Neural cell (in vitro differentiated cells): Measurements from ENCODE around the gene PXMP2. TPM values are rescaled to one million over a fixed set of nuclear protein-coding genes. Genes with fewer than 3 reads are reported as not detected.

Experiments used
- H2AFZ ChIP-seq: fragments of 200-600, 300-800 bp; sonication (generic), shearing (Covaris generic); 2 replicates; pipeline ENCODE4 v1.6.0; 2014; ENCODE audit warnings: low read depth, mild to moderate bottlenecking, antibody characterized with exemption, low read length, moderate library complexity
- H3F3A ChIP-seq: fragments of 200-600 bp; shearing (Covaris generic); 2 replicates; pipeline ENCODE4 v1.6.1; 2016; ENCODE audit warnings: mild to moderate bottlenecking, moderate library complexity, mixed read lengths, antibody characterized with exemption, low read length; ENCODE audit not compliant: insufficient read depth, poor library complexity, severe bottlenecking
- H3K27ac ChIP-seq: fragments of 200-600, 300-800 bp; sonication (generic), shearing (Covaris generic); 2 replicates; pipeline ENCODE4 v1.5.1; 2014; ENCODE audit warnings: mild to moderate bottlenecking, low read length, moderate library complexity
- H3K27me3 ChIP-seq: fragments of 300-800, 200-600 bp; sonication (generic), shearing (Covaris generic); 2 replicates; pipeline ENCODE4 v1.6.0; 2014; ENCODE audit warnings: mild to moderate bottlenecking, low read depth, low read length, moderate library complexity; ENCODE audit not compliant: insufficient read depth
- H3K36me3 ChIP-seq: fragments of 300-800, 200-600 bp; sonication (generic), shearing (Covaris generic); 2 replicates; pipeline ENCODE4 v1.5.1; 2014; ENCODE audit warnings: mild to moderate bottlenecking, antibody characterized with exemption, low read length, moderate library complexity; ENCODE audit not compliant: insufficient read depth
- H3K4me2 ChIP-seq: fragments of 300-800, 200-600 bp; sonication (generic), shearing (Covaris generic); 2 replicates; pipeline ENCODE4 v1.6.0; 2014; ENCODE audit warnings: mild to moderate bottlenecking, low read length
- H3K4me3 ChIP-seq: fragments of 300-800, 200-600 bp; sonication (generic), shearing (Covaris generic); 2 replicates; pipeline ENCODE4 v1.5.1; 2014; ENCODE audit warnings: mild to moderate bottlenecking, low read length, moderate library complexity
- H3K79me2 ChIP-seq: fragments of 200-600 bp; shearing (Covaris generic); replicated peaks from 2 replicates; pipeline ENCODE4 v1.6.0; 2014; ENCODE audit warnings: mild to moderate bottlenecking, low read length, moderate library complexity; ENCODE audit not compliant: insufficient read depth
- H3K9ac ChIP-seq: fragments of 300-800, 200-600 bp; sonication (generic), shearing (Covaris generic); 2 replicates; pipeline ENCODE4 v1.6.1; 2016; ENCODE audit warnings: mild to moderate bottlenecking, low read length, mixed read lengths
- H3K9me2 ChIP-seq: fragments of 200-600 bp; shearing (Covaris generic); 2 replicates; pipeline ENCODE4 v1.6.1; 2016; ENCODE audit warnings: mild to moderate bottlenecking, low read length, mixed read lengths; ENCODE audit not compliant: insufficient read depth
- H3K9me3 ChIP-seq: fragments of 200-600, 300-800 bp; sonication (generic), shearing (Covaris generic); 2 replicates; pipeline ENCODE4 v1.6.1; 2016; ENCODE audit warnings: mild to moderate bottlenecking, mixed run types, low read length, moderate library complexity, mixed read lengths
- H4K20me1 ChIP-seq: fragments of 200-600 bp; shearing (Covaris generic); 2 replicates; pipeline ENCODE4 v1.6.1; 2016; ENCODE audit warnings: mild to moderate bottlenecking, mixed run types; ENCODE audit not compliant: insufficient read depth
- EP300 ChIP-seq: fragments of 450-650 bp; conservative IDR thresholded peaks from 2 replicates; pipeline ENCODE4 v1.6.1; 2014; ENCODE audit warnings: antibody characterized with exemption, mild to moderate bottlenecking, moderate library complexity; ENCODE audit not compliant: poor library complexity, severe bottlenecking
- EZH2 ChIP-seq: fragments of 200-600, 300-800 bp; shearing (Covaris generic), sonication (generic); IDR thresholded peaks from 2 replicates; pipeline ENCODE4 v1.6.1; 2014; ENCODE audit warnings: antibody characterized with exemption, low read length, borderline replicate concordance, mild to moderate bottlenecking; ENCODE audit not compliant: insufficient read depth, poor library complexity, severe bottlenecking
- MXI1 ChIP-seq: fragments of 450-650 bp; conservative IDR thresholded peaks from 2 replicates; pipeline ENCODE4 v1.6.1; 2014; ENCODE audit warnings: antibody characterized with exemption, mild to moderate bottlenecking; ENCODE audit not compliant: poor library complexity, severe bottlenecking
- POLR2AphosphoS5 ChIP-seq: IDR thresholded peaks from 2 replicates; pipeline ENCODE4 v1.6.1; 2012
- RAD21 ChIP-seq: fragments of 450-650 bp; conservative IDR thresholded peaks from 2 replicates; pipeline ENCODE4 v1.6.1; 2014; ENCODE audit warnings: antibody characterized with exemption, mild to moderate bottlenecking, moderate library complexity
- SMC3 ChIP-seq: fragments of 450-650 bp; conservative IDR thresholded peaks from 2 replicates; pipeline ENCODE4 v1.6.1; 2014; ENCODE audit warnings: antibody characterized with exemption, mild to moderate bottlenecking, moderate library complexity; ENCODE audit not compliant: poor library complexity
- TAF1 ChIP-seq: IDR thresholded peaks from 2 replicates; pipeline ENCODE4 v1.6.1; 2012; ENCODE audit warnings: low read depth
- polyA plus RNA-seq: library from polyadenylated mRNA; depleted of rRNA; stranded (reverse); fragments of >200 nt; gene quantifications from 2 replicates; pipeline ENCODE4 v1.2.3, GENCODE V29; 2014
- TF ChIP-seq, protein P1 (sequence below): fragments of 450-650 bp; IDR thresholded peaks from 2 replicates; pipeline ENCODE4 v1.5.1; 2014; ENCODE audit warnings: antibody characterized with exemption, mild to moderate bottlenecking, moderate library complexity; ENCODE audit not compliant: poor library complexity, severe bottlenecking
- TF ChIP-seq, protein P2 (sequence below): IDR thresholded peaks from 2 replicates; pipeline ENCODE4 v1.6.1; 2012; ENCODE audit warnings: borderline replicate concordance

PXMP2 gene
- polyA plus RNA-seq, 1 donor from 2014 or later: 95.8 TPM

DNA sequence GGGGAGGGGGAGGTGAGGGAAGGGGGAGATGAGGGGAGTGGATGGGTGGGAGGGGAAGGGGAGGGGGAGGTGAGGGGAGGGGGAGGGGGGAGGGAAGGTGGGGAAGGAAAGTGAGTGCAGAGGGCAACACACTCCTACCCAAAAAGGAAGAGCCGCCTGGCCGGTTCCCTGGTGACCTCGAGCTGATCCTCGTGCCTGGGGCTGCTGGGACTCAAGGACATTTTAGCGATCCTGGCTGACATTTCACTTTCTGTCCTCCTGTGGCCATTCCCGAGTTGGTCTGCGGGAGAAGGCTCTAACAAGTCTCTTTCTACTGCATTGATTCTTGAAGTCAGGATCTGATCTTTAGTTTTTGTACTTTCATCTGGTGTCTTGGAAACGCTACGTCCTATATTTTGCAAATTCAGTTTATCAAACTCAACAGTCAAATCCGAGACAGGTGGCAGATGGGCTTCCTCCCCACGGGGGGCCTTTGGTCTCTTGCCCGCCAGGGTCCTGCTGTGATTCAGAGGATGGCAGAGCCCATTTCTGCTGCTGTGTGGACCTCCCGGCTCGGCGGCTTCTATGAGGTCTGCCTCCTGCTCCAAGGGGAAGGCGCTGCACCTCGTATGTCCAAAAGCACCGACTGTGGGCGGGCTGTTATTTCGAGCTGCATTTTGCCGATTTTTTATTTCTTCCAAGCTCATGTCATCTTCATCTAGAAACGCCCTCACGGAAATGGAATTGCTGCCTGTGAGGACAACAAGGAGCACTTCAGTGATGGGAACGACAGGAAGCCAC, 42.3 kb downstream of the PXMP2 start:
- Histone ChIP-seq H3K36me3 (no peaks in the 10 kb centered on the region), H4K20me1 (no peaks in the 10 kb centered on the region)
- no peak for TF ChIP-seq RAD21
- no peak for TF ChIP-seq EP300
- TF ChIP-seq EZH2: no peak

DNA sequence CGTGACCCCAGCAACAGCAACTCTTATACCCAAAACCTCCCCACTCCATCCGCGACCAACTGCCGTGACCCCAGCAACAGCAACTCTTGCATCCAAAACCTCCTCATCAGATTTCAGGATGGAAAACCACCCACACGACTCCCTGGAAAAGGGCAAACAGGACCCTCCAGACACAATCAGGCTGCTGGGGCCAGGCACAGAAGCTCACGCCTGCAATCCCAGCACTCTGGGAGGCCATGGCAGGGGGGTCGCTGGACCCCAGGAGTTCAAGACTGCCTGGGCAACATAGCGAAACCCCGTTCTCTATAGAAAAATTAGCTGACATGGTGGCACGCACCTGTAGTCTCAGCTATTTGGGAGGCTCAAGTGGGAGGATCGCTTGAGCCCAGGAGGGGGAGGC, 43.0 kb downstream of the PXMP2 start:
- H3K27me3 ChIP-seq: no peaks in the 10 kb centered on the region
- no peaks in the 10 kb centered on the region for H3K9me3 ChIP-seq
- H2AFZ ChIP-seq: no peak overlapping the region
- no peak overlapping the region for H3K4me3 ChIP-seq
- TF ChIP-seq SMC3: no peak
- no peak for TF ChIP-seq RAD21
- TF ChIP-seq, protein P1, sequence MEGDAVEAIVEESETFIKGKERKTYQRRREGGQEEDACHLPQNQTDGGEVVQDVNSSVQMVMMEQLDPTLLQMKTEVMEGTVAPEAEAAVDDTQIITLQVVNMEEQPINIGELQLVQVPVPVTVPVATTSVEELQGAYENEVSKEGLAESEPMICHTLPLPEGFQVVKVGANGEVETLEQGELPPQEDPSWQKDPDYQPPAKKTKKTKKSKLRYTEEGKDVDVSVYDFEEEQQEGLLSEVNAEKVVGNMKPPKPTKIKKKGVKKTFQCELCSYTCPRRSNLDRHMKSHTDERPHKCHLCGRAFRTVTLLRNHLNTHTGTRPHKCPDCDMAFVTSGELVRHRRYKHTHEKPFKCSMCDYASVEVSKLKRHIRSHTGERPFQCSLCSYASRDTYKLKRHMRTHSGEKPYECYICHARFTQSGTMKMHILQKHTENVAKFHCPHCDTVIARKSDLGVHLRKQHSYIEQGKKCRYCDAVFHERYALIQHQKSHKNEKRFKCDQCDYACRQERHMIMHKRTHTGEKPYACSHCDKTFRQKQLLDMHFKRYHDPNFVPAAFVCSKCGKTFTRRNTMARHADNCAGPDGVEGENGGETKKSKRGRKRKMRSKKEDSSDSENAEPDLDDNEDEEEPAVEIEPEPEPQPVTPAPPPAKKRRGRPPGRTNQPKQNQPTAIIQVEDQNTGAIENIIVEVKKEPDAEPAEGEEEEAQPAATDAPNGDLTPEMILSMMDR: no peak
- TF ChIP-seq EP300: no peak
- no peak for TF ChIP-seq TAF1
- no peak for TF ChIP-seq EZH2
- TF ChIP-seq MXI1: no peak
- no peak for TF ChIP-seq POLR2AphosphoS5
- TF ChIP-seq, protein P2, sequence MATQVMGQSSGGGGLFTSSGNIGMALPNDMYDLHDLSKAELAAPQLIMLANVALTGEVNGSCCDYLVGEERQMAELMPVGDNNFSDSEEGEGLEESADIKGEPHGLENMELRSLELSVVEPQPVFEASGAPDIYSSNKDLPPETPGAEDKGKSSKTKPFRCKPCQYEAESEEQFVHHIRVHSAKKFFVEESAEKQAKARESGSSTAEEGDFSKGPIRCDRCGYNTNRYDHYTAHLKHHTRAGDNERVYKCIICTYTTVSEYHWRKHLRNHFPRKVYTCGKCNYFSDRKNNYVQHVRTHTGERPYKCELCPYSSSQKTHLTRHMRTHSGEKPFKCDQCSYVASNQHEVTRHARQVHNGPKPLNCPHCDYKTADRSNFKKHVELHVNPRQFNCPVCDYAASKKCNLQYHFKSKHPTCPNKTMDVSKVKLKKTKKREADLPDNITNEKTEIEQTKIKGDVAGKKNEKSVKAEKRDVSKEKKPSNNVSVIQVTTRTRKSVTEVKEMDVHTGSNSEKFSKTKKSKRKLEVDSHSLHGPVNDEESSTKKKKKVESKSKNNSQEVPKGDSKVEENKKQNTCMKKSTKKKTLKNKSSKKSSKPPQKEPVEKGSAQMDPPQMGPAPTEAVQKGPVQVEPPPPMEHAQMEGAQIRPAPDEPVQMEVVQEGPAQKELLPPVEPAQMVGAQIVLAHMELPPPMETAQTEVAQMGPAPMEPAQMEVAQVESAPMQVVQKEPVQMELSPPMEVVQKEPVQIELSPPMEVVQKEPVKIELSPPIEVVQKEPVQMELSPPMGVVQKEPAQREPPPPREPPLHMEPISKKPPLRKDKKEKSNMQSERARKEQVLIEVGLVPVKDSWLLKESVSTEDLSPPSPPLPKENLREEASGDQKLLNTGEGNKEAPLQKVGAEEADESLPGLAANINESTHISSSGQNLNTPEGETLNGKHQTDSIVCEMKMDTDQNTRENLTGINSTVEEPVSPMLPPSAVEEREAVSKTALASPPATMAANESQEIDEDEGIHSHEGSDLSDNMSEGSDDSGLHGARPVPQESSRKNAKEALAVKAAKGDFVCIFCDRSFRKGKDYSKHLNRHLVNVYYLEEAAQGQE: no peak
- H3F3A ChIP-seq: no peaks in the 10 kb centered on the region
- H3K79me2 ChIP-seq: no peaks in the 10 kb centered on the region
- no peak overlapping the region for H3K9ac ChIP-seq
- H3K9me2 ChIP-seq: no peaks in the 10 kb centered on the region
- H3K27ac ChIP-seq: no peak overlapping the region
- no peaks in the 10 kb centered on the region for H3K36me3 ChIP-seq
- H3K4me2 ChIP-seq: no peak overlapping the region
- H4K20me1 ChIP-seq: no peaks in the 10 kb centered on the region

More for the DNA sequence above, 42.3 kb downstream of the PXMP2 start:
- no peaks in the 10 kb centered on the region for H3K79me2 ChIP-seq
- H3K27me3 ChIP-seq: no peaks in the 10 kb centered on the region
- H3K9me3 ChIP-seq: no peaks in the 10 kb centered on the region
- H3K4me2 ChIP-seq: no peak overlapping the region
- no peak overlapping the region for H3K27ac ChIP-seq
- no peaks in the 10 kb centered on the region for H3K9me2 ChIP-seq
- no peak overlapping the region for H2AFZ ChIP-seq
- no peak overlapping the region for H3K9ac ChIP-seq
- H3K4me3 ChIP-seq: no peak overlapping the region
- no peaks in the 10 kb centered on the region for H3F3A ChIP-seq

DNA sequence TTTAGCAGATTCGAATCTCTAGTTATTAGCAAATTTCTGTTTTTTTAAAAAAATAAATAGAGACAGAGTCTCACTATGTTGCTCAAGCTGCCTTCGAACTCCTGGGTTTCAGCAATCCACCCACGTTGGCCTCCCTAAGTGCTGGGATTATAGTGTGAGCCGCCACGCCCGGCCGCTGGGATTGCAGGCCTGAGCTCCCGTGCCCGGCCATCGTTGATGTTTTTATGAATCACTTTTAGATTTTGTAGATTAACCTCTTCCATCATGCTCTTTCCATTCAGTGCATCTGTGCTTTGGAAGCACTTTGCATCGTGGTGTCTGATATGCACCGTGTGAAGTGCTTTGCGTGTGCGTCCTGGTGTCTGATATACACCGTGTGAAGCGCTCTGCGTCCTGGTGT, 44.2 kb downstream of the PXMP2 start:
- H3K9me3 ChIP-seq: no peaks in the 10 kb centered on the region
- H3K9ac ChIP-seq: no peak overlapping the region
- TF ChIP-seq MXI1 (no peak), TAF1 (no peak), POLR2AphosphoS5 (no peak)
- H3K4me2 ChIP-seq: no peak overlapping the region
- H2AFZ ChIP-seq: no peak overlapping the region
- no peak overlapping the region for H3K27ac ChIP-seq
- no peaks in the 10 kb centered on the region for H3F3A ChIP-seq
- H3K9me2 ChIP-seq: no peaks in the 10 kb centered on the region
- no peaks in the 10 kb centered on the region for H3K27me3 ChIP-seq
- no peaks in the 10 kb centered on the region for H3K79me2 ChIP-seq
- no peaks in the 10 kb centered on the region for H3K36me3 ChIP-seq
- H4K20me1 ChIP-seq: no peaks in the 10 kb centered on the region
- no peak overlapping the region for H3K4me3 ChIP-seq
